Astrocyte (in vitro differentiated cells and primary cell): ENCODE data around the gene GRAMD4.

Source experiments
- CTCF ChIP-seq: IDR thresholded peaks from 2 replicates; pipeline ENCODE4 v1.5.1; 2011; ENCODE audit warnings: low read depth, mild to moderate bottlenecking, inconsistent platforms, low read length, moderate library complexity; ENCODE audit not compliant: insufficient read depth
- EZH2 ChIP-seq: IDR thresholded peaks from 2 replicates; pipeline ENCODE4 v1.6.1; 2012; ENCODE audit warnings: mild to moderate bottlenecking, low read length, inconsistent platforms; ENCODE audit not compliant: insufficient read depth

DNA sequence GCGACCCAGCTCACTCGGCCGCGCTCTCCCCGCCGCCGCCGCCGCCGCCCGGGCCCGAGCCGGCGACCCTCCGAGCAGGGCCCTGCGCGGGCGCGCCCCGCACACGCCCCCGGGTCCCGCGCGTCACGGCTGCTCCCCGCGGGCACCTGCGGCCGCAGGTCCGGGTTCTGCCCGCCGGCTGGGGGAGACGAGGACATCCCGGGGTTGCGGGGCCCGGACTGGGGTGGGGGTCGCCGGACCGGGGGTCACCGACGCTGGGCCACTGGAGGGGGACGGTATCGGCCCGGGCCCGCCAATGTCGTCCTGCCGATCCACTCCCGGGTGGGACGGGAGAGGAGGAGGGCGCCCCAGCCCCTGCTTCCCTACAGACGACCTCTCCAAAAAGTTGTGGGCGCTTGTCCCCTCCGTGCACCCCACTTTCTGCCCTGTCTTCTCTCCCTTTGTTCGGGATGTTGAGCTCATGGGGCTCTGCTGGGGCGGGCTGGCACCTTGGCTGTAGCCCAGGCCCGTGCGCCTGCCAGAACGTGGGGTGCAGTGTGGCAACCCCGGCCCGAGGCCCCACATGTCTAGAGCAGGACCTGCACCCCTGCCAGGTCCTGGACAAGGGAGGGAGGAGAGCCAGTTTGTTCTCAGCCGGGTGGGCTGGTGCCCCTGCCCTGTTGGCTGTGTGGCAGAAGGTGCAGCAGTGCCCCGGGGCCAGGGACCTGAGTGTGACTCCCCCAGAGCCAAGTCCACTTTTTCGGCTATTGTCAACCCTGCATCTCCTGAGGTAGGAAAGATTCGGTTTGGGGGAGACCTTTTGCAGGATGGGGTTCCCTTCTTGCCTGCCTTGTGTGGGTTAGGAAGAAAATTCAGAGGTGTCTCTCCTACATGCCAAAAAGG, 42.6 kb upstream of the GRAMD4 start:
- TF ChIP-seq CTCF: no peak
- no peak for TF ChIP-seq EZH2
